Measurements from ENCODE around the gene LINC01488. TPM values are rescaled to one million over a fixed set of nuclear protein-coding genes. Genes with fewer than 3 reads are reported as not detected.

The LINC01488 gene
- total and polyA plus RNA-seq, 2 of the 13 experiments (the other 11 are each of a cell fraction or from before 2014, with no cell fraction given) = 0.26 to 0.58 TPM

DNA sequence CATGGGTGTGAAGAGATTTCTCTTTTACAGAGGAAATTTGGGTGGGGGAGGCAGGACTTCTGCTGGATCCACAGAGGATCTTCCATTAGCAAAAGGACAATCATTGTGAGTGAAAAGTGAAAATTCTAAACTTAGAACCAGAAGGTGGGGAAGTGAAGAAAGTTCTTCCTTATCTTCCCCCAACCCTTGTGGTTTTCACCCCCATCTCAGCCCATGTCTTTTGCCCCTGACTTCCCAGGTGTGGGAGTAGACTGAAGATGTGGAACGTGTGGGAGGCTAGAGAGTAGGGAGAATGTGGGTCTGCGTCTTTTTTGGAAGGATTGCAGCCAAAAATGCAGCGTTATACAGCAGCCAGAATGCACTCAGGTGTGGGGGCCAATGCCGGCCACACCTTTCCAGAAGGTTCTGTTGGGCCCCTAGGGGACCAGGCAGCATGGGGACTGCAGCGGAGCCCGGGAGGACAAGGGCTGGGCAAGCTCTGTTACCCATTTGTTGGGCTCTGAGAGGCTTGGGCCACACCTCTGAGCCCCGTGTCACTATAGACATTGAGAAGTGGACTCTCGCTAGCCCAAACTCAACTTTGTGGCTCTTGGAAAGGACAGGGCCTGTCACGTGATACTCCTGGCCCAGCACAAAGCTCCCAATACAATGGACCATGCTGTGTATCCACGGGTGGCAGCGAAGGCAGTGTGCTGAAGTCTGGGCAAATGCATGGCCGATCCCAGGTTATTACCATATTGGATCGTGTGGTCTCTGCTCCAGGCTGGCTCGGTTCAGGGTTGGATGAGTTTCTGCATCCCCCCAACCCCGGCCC, 32.8 kb upstream of the LINC01488 start:
- ChIA-PET POLR2A (no interaction called here), CTCF (ENCODE audit: low intra/inter-chr PET ratio, low total read pairs) (interaction anchor here (1.0 kb wide), 1 partner anchor 195 kb away, joined by 3 read pairs; no protein-coding TSS in a partner anchor)
- in situ Hi-C loops (cut with HindIII; ENCODE audit: extremely low pct_ligation_motif_present, low pct_unique_long_range_greater_than_20kb) (loop anchor here (25.0 kb wide), 1 partner anchor 189 kb away; the partner anchor contains the start of gene CCND1), intact Hi-C loops (cut with micrococcal nuclease; ENCODE audit: unreplicated experiment) (no loop called here)
- H3K79me2 ChIP-seq (ENCODE audit: insufficient read depth, low read length) = no peaks in the 10 kb centered on the region
- peak; percentile 37; the same call in 1 of the 2 replicates for TF ChIP-seq RAD51 (IDR thresholded peaks at IDR 0.05; ENCODE audit: borderline replicate concordance)
- no peak for TF ChIP-seq ZNF740 (CRISPR knock-in tag; IDR thresholded peaks at IDR 0.05)
- TF ChIP-seq, protein P1, sequence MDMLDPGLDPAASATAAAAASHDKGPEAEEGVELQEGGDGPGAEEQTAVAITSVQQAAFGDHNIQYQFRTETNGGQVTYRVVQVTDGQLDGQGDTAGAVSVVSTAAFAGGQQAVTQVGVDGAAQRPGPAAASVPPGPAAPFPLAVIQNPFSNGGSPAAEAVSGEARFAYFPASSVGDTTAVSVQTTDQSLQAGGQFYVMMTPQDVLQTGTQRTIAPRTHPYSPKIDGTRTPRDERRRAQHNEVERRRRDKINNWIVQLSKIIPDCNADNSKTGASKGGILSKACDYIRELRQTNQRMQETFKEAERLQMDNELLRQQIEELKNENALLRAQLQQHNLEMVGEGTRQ (IDR thresholded peaks at IDR 0.05; ENCODE audit: low read depth, low read length) = 0 out of 2 replicates have a peak, but pooled peaks have one; percentile 27
- TF ChIP-seq, protein P1 (CRISPR knock-in tag; IDR thresholded peaks at IDR 0.05; ENCODE audit: borderline replicate concordance) = no peak
- no peaks in the 10 kb centered on the region for H4K20me1 ChIP-seq (ENCODE audit: insufficient read depth, low read length)
- no peak overlapping the region for H3K4me2 ChIP-seq (ENCODE audit: low read depth, low read length)
- H3K36me3 ChIP-seq (replicated peaks in 1 of 2; ENCODE audit: control insufficient read depth in 1 of 2, insufficient read depth in 2 of 2, low read length in 2 of 2) = no peaks in the 10 kb centered on the region
- WGBS (ENCODE audit: low lambda C conversion rate) = 75% methylated on average over 13 of the region's 15 CpGs
- peaks cover 32% of the 10 kb centered on the region for H3K4me1 ChIP-seq (ENCODE audit: insufficient read depth, low read length)
- H3K9ac ChIP-seq (ENCODE audit: insufficient read depth, low read depth, low read length) = no peak overlapping the region
- ATAC-seq = no peak
- BruUV-seq (replicated peaks) = no TSS peak
- H3K27ac ChIP-seq (ENCODE audit: extremely low read length, insufficient read depth, low read length) = no peak overlapping the region
- DNase-seq (ENCODE audit: low spot score) = no peak
- no peak for FAIRE-seq
- no peak overlapping the region for H3K4me3 ChIP-seq (replicated peaks in 1 of 3; ENCODE audit: insufficient read depth in 1 of 3, low read depth in 2 of 3, low read length in 3 of 3)
- no peaks in the 10 kb centered on the region for H3K27me3 ChIP-seq (ENCODE audit: control insufficient read depth in 1 of 2, insufficient read depth in 2 of 2, low read length in 2 of 2)
- H3K9me3 ChIP-seq (ENCODE audit: low read length) = no peaks in the 10 kb centered on the region
- H2AFZ ChIP-seq (ENCODE audit: low read length) = no peak overlapping the region
